ENCODE results near the gene CERKL.

DNA sequence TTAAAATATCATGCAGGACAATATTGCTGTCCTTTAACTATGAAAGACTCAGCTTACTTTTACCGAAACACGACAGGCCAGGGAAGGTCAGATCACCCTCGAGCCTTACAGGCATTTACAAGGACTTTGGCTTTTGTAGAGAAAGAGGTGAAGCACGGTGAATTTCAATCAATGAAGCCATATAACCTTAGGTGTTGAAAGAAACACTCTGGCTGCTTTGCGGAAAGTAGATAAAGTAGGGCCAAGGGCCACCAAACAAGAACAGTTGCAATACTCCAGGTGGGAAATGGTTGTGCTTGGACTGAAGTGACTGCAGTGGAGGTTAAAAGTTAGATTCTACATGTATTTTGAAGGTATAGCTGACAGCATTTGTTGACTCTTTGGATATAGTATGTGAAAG, 80.5 kb downstream of the CERKL start:
- TF ChIP-seq, protein P1, sequence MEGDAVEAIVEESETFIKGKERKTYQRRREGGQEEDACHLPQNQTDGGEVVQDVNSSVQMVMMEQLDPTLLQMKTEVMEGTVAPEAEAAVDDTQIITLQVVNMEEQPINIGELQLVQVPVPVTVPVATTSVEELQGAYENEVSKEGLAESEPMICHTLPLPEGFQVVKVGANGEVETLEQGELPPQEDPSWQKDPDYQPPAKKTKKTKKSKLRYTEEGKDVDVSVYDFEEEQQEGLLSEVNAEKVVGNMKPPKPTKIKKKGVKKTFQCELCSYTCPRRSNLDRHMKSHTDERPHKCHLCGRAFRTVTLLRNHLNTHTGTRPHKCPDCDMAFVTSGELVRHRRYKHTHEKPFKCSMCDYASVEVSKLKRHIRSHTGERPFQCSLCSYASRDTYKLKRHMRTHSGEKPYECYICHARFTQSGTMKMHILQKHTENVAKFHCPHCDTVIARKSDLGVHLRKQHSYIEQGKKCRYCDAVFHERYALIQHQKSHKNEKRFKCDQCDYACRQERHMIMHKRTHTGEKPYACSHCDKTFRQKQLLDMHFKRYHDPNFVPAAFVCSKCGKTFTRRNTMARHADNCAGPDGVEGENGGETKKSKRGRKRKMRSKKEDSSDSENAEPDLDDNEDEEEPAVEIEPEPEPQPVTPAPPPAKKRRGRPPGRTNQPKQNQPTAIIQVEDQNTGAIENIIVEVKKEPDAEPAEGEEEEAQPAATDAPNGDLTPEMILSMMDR (IDR thresholded peaks at IDR 0.05): no peak
- TF ChIP-seq EP300 (IDR thresholded peaks at IDR 0.05) (no peak), POLR2A (IDR thresholded peaks at IDR 0.05) (no peak)
